NCI-H1694 (cell line): ENCODE results near the gene CCDC17.
"Not testable (repeated sequence)": the region's sequence is repeated elsewhere in the genome, so short reads cannot be mapped to it uniquely, and the experiment has no call there.

Source experiments
- DNase-seq: peaks from one replicate; lab custom pipeline; 2025; lab: John Stamatoyannopoulos, UW

Gene CCDC17

DNA sequence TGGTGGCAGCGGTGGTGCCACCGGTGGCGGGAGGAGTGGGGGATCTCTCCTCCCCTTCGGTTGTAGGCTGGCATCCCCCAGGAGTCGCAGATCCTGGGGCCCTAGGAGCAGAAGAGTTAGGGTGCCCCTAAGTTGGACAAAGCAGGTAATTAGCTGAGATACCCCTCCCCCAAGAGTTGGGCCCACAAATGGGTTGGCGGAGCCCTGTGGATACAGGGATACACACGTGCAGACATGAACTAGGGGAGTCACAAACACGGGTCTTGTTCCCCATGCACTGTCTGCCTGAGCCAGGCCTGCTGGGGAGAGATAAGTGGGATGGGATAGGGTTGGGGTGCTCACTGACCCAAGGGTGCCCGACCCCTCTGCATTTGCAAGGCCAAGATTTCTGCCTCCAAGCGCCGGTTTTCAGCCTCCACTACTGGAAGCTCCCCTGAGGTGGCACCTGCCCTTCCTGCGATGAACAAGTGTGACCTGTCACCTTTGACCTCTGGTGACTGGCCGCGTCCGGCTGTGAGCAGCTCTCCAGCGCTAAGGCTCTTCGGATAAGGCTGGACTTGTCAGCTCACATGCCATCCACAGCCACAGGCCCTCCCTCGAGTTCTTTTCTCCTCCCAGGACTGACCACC, 1.8 kb downstream of the CCDC17 start:
- DNase-seq, result no peak

DNA sequence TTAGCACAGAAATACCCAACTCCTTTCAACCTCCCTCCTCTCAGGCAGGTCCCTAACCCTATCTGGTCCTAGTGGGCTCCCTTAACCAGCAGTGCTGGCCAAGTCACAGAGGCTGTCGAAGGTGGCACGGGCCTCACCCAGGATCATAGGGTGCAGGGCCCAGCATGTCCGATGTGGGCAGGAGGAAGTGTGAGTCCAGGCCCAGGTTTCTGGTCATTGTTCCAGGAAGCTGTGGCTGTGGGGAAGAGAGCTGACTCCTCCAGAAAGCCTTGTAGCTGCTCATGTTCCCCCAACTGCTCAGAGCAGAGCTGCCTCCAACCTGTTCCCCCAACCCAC, 2.4 kb downstream of the CCDC17 start:
- DNase-seq, result no peak

DNA sequence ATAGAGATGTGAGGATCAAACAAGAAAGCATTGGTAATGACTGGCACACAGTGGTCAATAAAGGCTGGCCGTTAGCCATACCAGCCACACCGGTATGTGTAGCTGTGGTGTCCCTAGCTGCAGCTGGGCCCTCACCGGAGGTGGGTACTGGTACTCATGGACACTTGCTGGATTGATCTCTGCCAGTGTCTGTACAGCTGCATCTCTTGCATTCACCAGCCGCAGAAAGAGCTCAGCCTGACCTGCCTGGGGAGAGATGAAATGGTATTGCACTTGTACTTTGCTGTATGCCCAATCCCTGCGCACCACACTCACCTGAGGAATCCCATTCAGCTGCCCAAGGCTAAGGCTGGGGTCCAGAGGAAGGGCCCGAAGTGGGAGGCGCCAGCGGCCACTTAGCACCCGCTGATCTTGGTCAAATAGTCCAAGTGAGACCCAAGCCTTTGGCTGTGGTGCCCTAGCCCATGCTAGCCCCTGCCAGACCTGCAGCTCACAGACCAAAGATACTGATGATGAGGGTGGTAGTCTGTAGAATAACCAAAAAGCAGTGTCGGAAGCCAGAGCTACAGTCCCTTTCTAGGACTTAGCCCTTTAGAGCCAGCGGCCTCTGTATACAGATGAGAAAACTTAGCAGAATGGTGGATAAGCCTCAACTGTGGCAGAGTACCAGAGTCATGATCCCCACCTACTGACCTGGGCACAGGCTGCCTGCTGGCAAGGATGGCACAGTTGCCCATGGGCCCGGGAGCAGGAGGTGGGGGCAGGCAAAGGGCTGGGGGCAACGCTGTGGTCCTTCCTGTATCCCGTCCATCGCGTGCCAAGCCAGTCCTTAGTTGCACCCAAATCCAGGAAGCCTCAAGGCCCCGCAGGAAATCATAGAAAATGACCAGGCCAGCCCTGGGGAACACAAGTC, 3.0 kb downstream of the CCDC17 start:
- DNase-seq, result no peak

DNA sequence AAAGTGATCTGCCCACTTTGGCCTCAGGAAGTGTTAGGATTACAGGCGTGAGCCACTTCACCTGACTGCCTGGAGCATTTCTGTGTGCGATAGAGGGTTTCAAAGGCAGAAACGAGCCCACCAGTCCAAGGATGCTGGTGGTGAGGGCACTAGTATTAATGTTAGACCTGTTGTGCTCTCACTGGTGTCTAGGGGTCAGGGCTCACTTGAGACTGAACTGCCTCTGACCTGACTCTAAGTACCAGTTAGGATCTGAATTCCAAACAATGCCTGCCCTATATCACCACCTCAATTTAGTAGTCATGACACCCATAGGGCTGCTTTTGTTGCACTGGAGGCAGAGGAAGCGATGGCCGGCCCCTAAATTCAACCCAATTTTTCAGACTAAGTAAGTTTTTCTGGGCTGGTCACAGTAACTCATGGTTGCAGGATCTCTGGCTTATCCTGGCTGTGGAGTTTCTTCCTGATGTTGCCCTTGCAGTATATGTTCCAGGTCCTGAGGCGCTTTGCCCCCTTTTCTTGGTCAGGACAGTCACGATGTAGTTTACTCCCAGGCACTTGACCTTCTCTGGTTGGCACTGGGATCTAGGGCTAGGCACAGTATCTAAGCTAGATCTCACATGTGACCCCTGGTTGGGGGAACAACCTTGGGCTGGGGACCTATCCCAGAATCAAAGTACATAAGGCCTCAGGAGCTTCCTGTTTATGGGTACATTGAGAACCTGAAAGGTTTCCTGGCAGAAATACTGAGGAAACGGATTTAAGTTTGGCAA, 4.5 kb downstream of the CCDC17 start:
- DNase-seq, result no peak

DNA sequence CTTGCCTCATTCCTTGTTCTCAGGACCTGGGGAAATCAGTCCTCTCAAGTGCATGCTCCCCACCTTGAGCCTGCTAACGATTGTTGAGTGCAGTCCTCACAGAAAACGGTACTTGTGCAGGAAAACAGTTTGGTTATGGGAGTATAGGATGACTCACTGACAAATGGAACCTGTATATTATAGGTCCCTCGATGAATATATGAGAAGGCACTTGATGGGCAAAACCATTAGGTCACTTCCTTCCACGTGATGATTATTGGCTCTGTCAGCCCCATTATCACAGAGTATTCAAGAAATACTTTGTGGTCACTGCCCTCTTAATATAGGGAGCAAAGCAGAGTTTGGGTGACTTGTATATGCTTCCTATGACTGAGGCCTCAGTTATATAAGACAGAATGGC, 6.2 kb downstream of the CCDC17 start:
- DNase-seq, result no peak

DNA sequence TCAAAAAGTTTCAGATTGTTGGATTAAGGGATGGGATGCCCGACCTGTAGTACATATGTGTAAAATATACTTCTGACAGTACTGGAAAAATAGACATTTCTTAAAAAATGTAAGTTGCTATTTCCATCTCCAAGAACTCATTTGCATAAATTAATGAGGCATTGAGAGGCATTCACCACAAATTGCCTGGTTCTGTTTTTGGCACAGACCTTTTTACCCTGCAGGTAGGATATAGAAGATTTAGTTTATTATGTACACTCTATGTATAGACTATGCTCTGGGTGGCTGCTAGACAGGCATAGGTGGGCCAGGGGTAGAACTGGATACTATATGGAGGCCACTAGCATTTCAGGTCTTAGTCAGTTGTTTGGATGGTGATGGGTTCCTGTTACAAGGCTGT, 8.0 kb downstream of the CCDC17 start:
- DNase-seq, result no peak

DNA sequence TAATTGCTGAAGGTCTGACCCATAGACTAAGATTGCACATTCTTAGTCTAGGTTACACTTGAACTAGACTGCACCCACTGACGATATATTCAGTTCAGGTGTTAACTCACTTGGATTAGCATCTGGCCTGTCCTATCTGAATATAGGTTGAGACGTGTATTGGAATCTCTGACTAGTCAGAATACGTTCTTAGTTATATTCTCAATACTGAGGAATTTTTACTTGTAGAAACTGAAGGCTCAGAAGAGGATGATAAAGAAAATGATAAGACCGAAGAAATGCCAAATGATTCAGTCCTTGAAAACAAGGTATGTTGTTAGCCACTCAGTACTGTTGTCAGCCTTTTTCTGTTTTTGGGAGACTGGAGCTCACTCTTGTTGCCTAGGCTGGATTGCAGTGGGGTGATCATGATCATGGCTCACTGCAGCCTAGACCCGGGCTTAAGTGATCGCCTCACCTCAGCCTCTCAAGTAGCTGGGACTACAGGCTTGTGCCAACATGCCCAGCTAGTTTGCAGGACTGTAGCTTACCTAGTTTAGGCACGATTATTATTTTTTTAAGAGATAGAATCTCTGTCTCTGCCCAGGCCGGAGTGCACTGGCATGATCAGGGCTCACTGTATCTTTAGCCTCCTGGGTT, 10.8 kb downstream of the CCDC17 start:
- DNase-seq, result no peak

DNA sequence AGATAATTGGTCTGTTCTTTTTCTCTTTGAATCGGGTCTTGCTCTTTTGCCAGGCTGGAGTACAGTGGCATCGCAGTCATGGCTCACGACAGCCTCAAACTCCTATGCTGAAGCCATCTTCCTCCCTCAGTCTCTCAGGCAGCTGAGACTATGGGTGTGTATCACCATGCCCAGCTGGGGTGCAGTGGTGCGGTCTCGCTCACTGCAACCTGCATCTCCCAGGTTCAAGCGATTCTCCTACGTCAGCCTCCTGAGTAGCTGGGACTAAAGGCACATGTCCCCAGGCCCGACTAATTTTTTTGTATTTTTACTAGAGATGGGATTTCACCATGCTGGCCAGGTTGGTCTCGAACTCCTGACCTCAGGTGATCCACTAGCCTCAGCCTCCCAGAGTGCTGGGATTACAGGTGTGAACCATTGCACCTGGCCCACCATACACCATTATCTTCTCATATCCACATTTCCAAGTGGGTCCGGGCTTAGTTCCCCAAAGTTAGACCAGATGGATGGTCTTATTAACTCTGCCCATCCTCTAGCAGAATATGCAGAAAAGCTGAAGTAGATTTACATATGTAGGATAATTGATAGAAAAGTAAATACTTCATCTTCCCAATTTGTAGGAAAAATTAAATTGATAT, 13.1 kb downstream of the CCDC17 start:
- no peak for DNase-seq

DNA sequence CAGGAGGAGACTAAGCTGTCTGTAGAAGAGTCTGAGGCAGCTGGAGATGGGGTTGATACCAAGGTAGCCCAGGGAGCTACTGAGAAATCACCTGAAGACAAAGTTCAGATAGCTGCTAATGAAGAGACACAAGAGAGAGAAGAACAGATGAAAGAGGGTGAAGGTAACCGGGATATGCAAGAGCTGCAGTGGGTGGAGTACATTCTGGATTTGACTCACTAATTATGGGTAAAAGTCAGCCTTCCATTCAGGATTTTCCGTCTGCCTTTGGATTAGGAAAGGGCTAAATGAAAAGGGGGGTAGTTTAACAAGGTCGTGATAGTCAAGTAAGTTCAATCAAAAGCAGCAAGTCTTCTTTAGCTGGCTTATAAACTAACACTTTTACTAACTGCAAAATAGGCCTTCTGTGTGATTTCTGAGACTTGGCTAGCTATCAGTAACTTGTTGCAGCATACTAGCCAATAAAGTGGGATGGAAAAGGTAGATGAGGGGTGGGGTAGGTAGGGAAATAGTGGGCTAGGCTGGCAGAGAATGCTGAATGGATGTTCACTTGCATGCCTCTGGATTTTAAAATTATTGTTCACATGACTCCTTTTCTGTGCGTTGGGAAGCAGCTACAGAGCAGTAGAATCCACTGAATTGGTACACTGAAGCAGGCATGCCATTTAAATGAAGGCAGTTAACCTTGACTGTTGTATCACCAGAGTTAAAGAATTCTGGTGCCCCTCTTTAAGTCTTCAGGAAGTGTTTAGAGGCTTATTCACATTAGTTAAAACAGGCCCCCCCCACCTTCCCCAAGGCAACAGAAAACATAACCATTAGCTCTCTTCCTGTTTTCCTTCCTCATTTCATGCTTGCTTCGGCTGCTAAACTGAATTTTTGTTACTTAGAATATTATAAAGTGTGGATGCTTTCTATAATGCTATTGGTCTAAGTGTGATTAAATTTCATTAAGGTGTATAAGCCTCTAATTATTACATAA, 15.4 kb downstream of the CCDC17 start:
- DNase-seq, result no peak

DNA sequence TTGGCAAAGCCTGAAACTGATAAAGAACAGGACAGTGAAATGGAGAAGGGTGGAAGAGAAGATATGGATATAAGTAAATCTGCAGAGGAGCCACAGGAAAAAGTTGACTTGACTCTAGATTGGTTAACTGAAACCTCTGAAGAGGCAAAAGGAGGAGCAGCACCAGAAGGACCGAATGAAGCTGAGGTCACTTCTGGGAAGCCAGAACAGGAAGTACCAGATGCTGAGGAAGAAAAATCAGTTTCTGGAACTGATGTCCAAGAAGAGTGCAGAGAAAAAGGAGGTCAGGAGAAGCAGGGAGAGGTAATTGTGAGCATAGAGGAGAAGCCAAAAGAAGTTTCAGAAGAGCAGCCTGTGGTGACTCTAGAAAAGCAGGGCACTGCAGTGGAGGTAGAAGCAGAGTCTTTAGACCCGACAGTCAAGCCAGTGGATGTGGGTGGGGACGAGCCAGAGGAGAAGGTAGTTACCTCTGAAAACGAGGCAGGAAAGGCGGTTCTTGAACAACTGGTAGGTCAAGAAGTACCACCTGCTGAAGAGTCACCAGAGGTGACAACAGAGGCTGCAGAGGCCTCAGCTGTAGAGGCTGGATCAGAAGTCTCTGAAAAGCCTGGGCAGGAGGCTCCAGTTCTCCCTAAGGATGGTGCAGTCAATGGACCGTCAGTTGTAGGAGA, 16.3 kb downstream of the CCDC17 start:
- DNase-seq, result no peak

DNA sequence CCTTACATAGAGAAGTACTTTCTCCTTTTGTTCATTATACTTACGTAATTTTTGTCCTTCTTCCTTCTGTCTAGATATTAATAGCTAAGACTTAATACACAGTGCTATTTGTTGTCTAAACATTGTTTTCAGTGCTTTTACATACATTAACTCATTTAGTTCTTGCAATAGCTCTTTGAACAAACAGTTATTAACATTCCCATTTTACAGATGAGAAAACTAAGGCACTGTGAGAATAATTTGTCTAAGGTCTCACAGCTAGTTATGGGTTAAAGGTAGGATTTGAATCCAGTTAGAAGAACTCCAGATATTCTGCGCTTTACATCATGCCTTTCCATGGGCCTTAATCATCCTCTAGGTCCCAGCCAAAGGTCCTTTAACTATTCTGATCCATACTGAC, 19.6 kb downstream of the CCDC17 start:
- DNase-seq, result no peak

DNA sequence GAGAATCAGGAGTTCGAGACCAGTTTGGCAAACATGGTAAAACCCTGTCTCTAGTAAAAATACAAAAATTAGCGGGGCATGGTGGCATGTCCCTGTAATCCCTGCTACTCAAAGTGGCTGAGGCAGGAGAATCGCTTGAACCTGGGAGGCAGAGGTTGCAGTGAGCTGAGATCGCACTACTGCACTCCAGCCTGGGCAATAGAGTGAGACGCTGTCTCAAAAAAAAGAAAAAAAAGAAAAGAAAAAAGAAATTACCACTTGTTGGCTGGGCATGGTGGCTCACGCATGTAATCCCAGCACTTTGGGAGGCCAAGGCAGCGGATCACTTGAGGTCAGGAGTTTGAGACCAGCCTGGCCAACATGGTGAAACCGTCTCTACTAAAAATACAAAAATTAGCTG, 27.1 kb downstream of the CCDC17 start:
- not testable (repeated sequence) for DNase-seq

DNA sequence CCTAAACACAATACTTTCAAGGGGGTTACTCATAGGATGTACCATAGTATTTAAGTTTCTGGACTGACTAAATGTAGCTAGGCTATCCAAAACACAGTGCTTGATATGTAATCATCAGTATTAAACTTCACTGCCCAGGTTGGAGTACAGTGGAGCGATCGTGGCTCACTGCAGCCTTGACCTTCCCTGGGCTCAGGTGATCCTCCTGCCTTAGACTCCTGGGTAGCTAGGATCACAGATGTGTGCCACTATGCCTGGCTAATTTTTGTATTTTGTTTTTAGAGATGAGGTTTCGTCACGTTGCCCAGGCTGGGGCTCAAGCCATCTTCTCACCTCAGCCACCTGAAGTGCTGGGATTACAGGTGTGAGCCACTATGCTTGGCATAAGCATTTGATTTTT, 29.4 kb downstream of the CCDC17 start:
- no peak for DNase-seq

DNA sequence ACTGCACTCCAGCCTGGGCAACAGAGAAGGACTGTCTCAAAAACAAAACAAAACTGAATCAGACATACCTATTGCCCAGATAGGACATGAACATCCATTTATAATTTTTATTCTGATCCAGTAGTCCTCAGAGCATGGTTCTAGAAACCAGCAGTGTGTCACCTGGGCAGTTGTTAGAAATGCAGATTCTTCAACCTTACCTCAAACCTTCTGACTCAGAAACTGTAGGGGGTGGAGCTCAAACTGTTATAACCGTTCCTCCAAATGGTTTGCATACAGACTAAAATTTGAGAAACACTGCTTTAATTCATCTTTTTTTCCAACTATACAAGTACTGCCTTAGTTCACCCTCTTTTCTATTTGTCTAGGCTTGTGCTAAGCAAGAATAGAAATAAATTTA, 34.0 kb downstream of the CCDC17 start:
- no peak for DNase-seq

DNA sequence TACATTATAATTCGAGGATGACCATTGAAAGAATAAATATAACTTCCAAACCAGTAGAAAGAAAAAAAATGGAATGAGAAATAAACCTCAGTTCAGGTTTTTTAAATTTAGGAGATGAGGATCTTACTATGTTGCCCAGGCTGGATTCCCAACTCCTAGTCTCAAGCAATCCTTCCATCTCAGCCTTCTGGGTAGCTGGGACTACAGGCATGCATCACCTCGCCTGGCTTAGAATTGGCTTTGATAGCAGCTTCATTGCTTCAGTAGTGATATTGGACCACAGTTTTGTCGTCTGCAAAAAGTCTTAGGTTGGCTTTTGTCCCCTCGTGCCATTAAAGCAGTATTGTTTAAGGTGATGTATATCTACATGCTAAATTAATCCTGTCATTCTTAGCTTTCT, 37.1 kb downstream of the CCDC17 start:
- no peak for DNase-seq

DNA sequence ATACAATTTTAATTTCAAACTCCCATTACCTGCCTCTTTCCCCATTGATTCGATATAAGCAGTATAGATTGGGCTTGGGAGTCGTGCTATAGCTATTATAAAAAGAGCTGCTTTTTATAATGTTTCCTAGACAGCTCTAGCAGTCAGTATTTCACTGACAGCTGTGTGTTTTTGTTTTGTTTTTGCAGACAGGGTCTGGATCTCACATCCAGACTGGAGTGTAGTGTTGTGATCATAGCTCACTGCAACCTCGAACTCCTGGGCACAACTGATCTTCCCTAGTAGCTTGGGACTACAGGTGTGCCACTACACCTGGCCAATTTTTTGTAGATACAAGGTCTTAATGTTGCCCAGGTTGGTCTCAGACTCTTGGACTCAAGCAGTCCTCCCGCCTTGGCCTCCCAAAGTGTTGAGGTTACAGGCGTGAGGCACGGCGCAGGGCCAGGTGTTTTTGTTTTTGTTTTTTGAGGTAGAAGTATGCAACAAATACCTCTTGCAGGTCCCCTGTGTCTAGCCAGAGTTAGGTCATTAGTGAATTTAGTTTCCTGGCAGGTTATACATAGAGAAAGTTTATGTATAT, 38.3 kb downstream of the CCDC17 start:
- DNase-seq, result no peak

DNA sequence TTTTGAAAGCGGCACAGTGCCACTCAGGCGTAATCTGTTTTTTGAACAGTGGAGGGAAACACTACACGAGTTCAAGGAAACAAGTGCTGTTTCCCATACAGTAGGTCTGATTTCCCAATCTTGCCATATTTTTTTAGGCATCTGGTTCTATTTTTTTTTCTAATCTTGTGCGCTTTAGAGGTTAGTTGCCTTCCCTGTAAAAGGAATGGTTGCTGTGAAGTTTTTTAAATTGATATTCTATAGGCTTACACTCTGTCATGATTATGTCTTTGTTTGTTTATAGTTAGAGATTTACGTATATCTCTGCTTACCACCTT, 38.8 kb downstream of the CCDC17 start:
- DNase-seq, result no peak

DNA sequence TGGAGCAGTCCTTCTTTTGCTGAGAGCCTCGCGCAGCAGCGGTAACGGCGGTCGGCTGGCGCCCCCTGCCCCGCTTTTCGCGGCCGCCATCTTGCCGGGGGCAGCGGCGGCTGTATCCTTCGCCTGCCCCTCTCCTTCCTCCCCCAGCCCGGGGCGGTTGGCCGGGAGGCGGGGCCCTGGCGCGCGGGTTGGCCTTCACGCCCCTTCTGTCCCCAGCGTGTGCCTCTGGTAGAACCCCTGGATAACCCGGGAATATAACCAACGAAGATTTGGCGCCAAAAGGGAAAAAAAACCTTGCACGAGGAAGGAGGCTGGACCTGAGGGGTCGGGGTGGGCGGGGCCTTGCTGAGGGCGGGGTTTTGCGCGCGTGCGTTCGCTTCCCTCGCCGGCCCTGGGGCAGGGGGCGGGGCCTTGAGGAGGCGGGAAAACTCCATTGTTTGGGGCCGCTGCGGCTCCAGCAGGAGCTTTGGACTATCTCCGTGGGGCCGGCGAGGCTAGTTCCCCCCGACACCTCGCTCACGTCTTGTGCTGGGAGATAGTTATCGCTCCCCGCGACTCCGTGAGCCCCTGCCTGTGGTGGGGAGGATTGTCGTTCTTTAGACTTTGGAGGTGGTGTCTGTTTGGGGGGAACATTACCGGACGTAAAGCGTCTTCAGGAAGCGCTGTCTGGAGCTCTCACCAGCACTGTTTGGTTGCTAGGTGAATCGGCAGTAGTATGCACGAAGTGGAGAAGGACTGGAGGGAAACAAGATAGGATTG, 39.3 kb downstream of the CCDC17 start:
- peak; percentile 88 for DNase-seq

DNA sequence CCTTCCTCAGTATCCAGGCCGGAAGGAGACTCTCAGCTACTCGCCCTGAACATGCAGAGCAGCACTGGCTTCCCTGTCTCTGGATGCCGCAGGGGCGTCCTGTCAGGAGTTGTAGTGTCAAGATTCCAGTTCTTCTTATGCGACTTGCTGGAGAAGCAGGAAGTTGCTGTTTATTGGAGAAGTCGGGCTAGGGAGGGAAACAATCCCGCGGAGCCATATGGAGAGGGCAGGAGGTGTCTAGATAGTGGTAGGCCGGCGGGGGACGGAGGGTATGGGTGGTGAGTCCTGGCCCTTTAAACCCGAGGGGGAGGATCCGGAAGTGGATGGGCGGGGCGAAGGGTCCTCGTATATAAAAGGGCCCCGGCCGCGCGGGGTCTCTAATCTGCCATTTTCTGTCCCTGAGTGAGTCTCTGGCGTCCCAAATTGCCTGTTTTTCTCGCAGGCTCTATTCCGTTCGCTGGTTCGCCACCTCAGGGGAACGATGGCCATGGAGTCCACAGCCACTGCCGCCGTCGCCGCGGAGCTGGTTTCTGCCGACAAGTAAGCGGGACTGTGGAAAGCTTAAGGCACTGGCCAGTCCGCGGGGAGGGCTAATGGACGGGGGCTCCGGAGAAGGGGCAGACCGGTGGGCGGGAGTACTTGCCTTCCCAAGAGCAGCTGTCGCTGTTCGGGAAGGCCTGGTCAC, 40.0 kb downstream of the CCDC17 start, which contains the start of gene NASP:
Gene NASP, plus strand, starts transcription at position 376 of the 685 bp plus-strand sequence. Its CDS starts 106 bp downstream, at position 482.
- peak; percentile 84 for DNase-seq
